ENCODE measurements around the gene DHX40.
"Not testable (repeated sequence)": the region's sequence is repeated elsewhere in the genome, so short reads cannot be mapped to it uniquely, and the experiment has no call there.

The DHX40 gene

DNA sequence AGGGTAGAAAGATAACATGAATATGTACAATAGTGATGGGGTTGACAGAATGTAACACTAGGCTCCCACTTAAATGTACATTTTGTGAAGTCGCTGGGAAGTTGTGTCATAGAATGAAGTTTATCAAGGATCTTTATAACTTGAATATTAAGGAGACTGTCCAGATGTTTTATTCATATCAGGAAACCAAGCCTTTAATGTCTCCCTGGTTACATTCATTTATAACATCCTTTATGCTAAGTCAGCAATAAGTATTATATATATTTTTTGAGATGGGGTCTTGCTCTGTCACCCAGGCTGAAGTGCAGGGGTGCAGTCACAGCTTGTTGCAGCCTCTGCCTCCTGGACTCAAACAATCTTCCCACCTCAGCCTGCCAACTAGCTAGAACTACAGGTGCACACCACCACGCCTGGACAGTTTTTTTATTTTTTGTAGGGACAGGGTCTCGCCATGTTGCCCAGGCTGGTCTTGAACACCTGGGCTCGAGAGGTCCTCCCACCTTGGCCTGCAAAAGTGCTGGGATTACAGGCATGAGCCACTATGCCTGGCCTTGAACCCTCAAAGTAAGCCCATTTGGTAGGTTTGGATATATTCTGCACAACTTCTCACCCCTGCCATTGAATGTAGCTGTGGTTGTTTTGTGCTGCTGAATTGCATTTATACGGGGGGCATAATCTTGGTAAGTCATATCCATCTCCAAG is 68.4 kb downstream of the DHX40 start:
- DNase-seq: no peak

- DNase-seq: no peak
These were observed 69.5 kb downstream of the DHX40 start for GRCh38 chr17:59634632-59635541.

- DNase-seq: no peak
These were observed 72.4 kb downstream of the DHX40 start for GRCh38 chr17:59637611-59638310.

- no peak for DNase-seq
These were observed 73.1 kb downstream of the DHX40 start for GRCh38 chr17:59638553-59638952.

- no peak for DNase-seq
These were observed 76.5 kb downstream of the DHX40 start for GRCh38 chr17:59641799-59642484.

GRCh38 chr17:59642565-59642964 is 77.2 kb downstream of the DHX40 start:
- no peak for DNase-seq

GRCh38 chr17:59643159-59644140 is 78.0 kb downstream of the DHX40 start:
- no peak for DNase-seq

DNA sequence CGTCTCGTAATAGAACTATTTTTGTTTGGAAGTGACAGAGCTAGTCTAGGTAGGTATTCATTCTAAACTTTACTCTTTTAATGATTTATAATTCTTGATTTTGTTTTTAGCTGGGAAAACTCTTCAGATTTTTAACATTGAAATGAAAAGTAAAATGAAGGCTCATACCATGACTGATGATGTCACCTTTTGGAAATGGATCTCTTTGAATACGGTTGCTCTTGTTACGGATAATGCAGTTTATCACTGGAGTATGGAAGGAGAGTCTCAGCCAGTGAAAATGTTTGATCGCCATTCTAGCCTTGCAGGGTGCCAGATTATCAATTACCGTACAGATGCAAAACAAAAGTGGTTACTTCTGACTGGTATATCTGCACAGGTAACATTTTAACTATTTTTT is 81.9 kb downstream of the DHX40 start:
- no peak for DNase-seq

GRCh38 chr17:59649886-59650285 is 84.5 kb downstream of the DHX40 start:
- no peak for DNase-seq

DNA sequence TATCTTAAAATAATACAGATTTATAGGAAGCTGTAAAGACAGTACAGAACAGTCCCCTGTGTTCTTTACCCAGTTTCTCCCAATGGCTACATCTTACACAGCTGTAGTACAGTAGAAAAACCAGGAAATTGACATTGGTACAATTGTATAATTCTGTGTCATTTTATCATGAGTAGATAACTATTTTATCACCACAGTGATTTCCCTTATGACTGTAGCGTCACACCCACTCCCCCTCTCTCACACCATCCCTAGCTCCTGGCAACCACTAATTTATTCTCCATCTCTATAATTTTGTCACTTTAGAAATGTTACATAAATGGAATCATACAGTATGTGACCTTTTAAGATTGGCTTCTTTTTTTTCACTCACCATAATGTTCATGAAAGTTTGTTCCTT is 85.2 kb downstream of the DHX40 start:
- DNase-seq: no peak

- no peak for DNase-seq
These were observed 85.9 kb downstream of the DHX40 start for GRCh38 chr17:59651346-59651745.

- no peak for DNase-seq
These were observed 86.7 kb downstream of the DHX40 start for GRCh38 chr17:59652119-59652518.

- not testable (repeated sequence) for DNase-seq
These were observed 91.2 kb downstream of the DHX40 start for GRCh38 chr17:59656624-59657023.

All from NK-92 treated with Interleukin-12 subunit alpha and Interleukin-12 subunit beta, amount 100 ng/mL, for 24 hours (cell line).